ENCODE results near the gene NKAIN1.

DNA sequence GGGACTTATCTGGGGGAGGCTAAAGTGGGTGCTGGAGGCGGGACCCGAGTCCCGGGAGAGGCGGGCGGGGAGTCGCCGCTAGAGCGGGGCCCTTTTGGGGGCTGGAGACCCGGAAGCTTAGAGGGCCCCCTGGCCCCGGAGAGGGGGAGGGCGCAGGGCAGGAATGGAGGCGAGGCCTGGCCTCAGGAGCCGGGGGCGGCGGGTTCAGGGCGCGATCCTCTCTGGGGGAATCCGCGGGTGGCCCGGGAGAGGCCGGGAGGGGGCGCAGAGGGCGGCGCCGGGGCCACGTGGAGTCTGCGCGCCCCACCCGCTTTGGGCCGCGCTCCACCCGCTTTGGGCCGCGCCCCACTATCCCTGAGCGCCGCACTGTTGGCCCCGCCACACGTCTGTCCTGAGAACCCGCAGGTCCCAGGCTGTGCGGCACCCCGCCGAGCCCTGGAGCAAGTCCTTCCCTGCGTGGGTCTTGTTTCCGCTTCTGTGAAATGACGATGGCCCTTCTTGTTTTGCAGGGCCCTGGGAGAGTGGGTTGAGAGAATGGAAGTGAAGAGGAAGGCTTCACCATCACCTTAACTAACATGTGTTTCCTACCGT lies 84.4 kb downstream of the NKAIN1 start:
- TF ChIP-seq POLR2A (IDR thresholded peaks at IDR 0.05; ENCODE audit: low read depth, low read length) (no peak), POLR2AphosphoS5 (IDR thresholded peaks at IDR 0.05; ENCODE audit: low read depth, low read length) (no peak)
